ENCODE measurements around the gene PYGO2. TPM values are rescaled to one million over a fixed set of nuclear protein-coding genes. Genes with fewer than 3 reads are reported as not detected.

Gene PYGO2
- total and polyA plus RNA-seq, 2 of the 8 experiments (the other 6 are each of a cell fraction or from before 2014, with no cell fraction given), result 31.0 to 31.6 TPM

DNA sequence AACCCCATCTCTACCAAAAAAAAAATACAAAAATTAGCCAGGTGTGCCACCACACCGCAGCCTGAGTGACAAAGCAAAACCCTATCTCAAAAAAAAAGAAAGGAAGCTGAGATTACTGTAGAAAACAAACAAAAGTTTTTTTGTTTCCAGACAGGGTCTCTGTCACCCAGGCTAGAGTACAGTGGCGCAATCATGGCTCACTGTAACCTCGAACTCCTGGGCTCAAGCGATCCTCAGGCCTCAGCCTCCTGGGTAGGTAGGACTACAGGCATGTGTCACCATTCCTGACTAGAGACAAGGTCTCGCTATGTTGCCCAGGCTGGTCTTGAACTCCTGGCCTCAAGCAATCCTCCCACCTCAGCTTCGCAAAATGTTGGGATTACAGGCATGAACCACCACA is 2.8 kb upstream of the PYGO2 start (continued):
- no peak for TF ChIP-seq JUN (IDR thresholded peaks at IDR 0.05; ENCODE audit: low read depth, low read length)
- TF ChIP-seq SRF (IDR thresholded peaks at IDR 0.05; ENCODE audit: low read depth, low read length), result no peak

Data from H1 (cell line).